Measurements from ENCODE around the gene AKAIN1. TPM values are rescaled to one million over a fixed set of nuclear protein-coding genes. Genes with fewer than 3 reads are reported as not detected.

Gene AKAIN1
- total RNA-seq, 2 donors from 2014 or later, result not detected

GRCh38 chr18:5162111-5162510 is 34.9 kb downstream of the AKAIN1 start:
- Histone ChIP-seq H3K27me3 (no peaks in the 10 kb centered on the region), H3K4me3 (no peak overlapping the region), H3K9ac (ENCODE audit: low read depth in 2 of 2, low read length in 2 of 2) (no peak overlapping the region), H3K36me3 (no peaks in the 10 kb centered on the region), H3K9me3 (no peaks in the 10 kb centered on the region), H3K4me1 (no peaks in the 10 kb centered on the region), H3K27ac (no peak overlapping the region)
- intact Hi-C loops (cut with DNase I), result no loop called here
- DNase-seq, result no peak
- TF ChIP-seq, protein P1, sequence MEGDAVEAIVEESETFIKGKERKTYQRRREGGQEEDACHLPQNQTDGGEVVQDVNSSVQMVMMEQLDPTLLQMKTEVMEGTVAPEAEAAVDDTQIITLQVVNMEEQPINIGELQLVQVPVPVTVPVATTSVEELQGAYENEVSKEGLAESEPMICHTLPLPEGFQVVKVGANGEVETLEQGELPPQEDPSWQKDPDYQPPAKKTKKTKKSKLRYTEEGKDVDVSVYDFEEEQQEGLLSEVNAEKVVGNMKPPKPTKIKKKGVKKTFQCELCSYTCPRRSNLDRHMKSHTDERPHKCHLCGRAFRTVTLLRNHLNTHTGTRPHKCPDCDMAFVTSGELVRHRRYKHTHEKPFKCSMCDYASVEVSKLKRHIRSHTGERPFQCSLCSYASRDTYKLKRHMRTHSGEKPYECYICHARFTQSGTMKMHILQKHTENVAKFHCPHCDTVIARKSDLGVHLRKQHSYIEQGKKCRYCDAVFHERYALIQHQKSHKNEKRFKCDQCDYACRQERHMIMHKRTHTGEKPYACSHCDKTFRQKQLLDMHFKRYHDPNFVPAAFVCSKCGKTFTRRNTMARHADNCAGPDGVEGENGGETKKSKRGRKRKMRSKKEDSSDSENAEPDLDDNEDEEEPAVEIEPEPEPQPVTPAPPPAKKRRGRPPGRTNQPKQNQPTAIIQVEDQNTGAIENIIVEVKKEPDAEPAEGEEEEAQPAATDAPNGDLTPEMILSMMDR (IDR thresholded peaks at IDR 0.05), result no peak

GRCh38 chr18:5159080-5159479 is 38.0 kb downstream of the AKAIN1 start:
- Histone ChIP-seq H3K27me3 (no peaks in the 10 kb centered on the region), H3K27ac (no peak overlapping the region), H3K4me1 (no peaks in the 10 kb centered on the region), H3K9me3 (no peaks in the 10 kb centered on the region), H3K9ac (ENCODE audit: low read depth in 2 of 2, low read length in 2 of 2) (no peak overlapping the region), H3K36me3 (no peaks in the 10 kb centered on the region), H3K4me3 (no peak overlapping the region)
- DNase-seq, result no peak
- intact Hi-C loops (cut with DNase I), result no loop called here
- TF ChIP-seq, protein P1 (IDR thresholded peaks at IDR 0.05), result no peak

GRCh38 chr18:5158587-5158986 is 38.5 kb downstream of the AKAIN1 start:
- TF ChIP-seq, protein P1 (IDR thresholded peaks at IDR 0.05), result no peak
- Histone ChIP-seq H3K4me1 (no peaks in the 10 kb centered on the region), H3K27me3 (no peaks in the 10 kb centered on the region), H3K9ac (ENCODE audit: low read depth in 2 of 2, low read length in 2 of 2) (no peak overlapping the region), H3K4me3 (no peak overlapping the region), H3K9me3 (no peaks in the 10 kb centered on the region), H3K36me3 (no peaks in the 10 kb centered on the region), H3K27ac (no peak overlapping the region)
- intact Hi-C loops (cut with DNase I), result no loop called here
- no peak for DNase-seq

GRCh38 chr18:5158172-5158571 is 38.9 kb downstream of the AKAIN1 start:
- Histone ChIP-seq H3K27me3 (no peaks in the 10 kb centered on the region), H3K9ac (ENCODE audit: low read depth in 2 of 2, low read length in 2 of 2) (no peak overlapping the region), H3K36me3 (no peaks in the 10 kb centered on the region), H3K9me3 (no peaks in the 10 kb centered on the region), H3K27ac (no peak overlapping the region), H3K4me3 (no peak overlapping the region), H3K4me1 (no peaks in the 10 kb centered on the region)
- no peak for DNase-seq
- TF ChIP-seq, protein P1 (IDR thresholded peaks at IDR 0.05), result no peak
- intact Hi-C loops (cut with DNase I), result no loop called here

DNA sequence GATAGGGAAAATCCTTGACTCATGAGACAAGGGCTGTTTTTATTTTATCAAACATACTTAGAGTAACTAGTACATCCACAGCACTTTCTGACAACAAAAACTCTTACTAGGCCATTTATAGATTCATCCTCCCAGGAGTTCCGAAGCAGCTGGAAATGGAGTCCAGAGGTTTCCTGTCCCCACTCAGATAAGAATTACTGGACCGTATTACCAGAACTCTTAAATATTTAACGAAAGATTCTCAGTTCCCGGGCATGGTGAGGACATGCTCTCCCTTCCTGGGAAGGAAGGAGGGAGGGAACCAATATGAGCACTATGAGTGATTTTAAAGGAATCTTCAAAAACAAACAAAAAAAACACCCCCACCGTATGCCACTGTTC is 41.2 kb downstream of the AKAIN1 start:
- TF ChIP-seq, protein P1 (IDR thresholded peaks at IDR 0.05), result no peak
- Histone ChIP-seq H3K27me3 (no peaks in the 10 kb centered on the region), H3K36me3 (no peaks in the 10 kb centered on the region), H3K4me3 (no peak overlapping the region), H3K9ac (ENCODE audit: low read depth in 2 of 2, low read length in 2 of 2) (no peak overlapping the region), H3K9me3 (no peaks in the 10 kb centered on the region), H3K4me1 (no peaks in the 10 kb centered on the region), H3K27ac (no peak overlapping the region)
- intact Hi-C loops (cut with DNase I), result no loop called here
- DNase-seq, result no peak
